Measurements from ENCODE around the gene ZFP64.
A peak's percentile ranks its signal among the peaks of the same experiment; 100 is the strongest.

ZFP64 gene

GRCh38 chr20:52103913-52104545 lies 87.5 kb downstream of the ZFP64 start:
- no peak for DNase-seq

GRCh38 chr20:52103335-52103912 lies 88.2 kb downstream of the ZFP64 start:
- DNase-seq: peak; percentile 58

GRCh38 chr20:52102559-52102958 lies 89.0 kb downstream of the ZFP64 start:
- no peak for DNase-seq

GRCh38 chr20:52102126-52102525 lies 89.5 kb downstream of the ZFP64 start:
- DNase-seq: no peak

Measured in activated CD8-positive, alpha-beta memory T cell treated with anti-CD3 and anti-CD28 coated beads for 24 hours (primary cell).